Measurements from ENCODE around the gene ZNF398.

ZNF398 gene

GRCh38 chr7:149156898-149157297 lies 9.6 kb downstream of the ZNF398 start:
- H3K36me3 ChIP-seq, result peaks cover 52% of the 10 kb centered on the region
- no peak overlapping the region for H3K4me3 ChIP-seq (ENCODE audit: low read depth, low read length)
- no peaks in the 10 kb centered on the region for H3K4me1 ChIP-seq
- no peak for DNase-seq
- TF ChIP-seq, protein P1, sequence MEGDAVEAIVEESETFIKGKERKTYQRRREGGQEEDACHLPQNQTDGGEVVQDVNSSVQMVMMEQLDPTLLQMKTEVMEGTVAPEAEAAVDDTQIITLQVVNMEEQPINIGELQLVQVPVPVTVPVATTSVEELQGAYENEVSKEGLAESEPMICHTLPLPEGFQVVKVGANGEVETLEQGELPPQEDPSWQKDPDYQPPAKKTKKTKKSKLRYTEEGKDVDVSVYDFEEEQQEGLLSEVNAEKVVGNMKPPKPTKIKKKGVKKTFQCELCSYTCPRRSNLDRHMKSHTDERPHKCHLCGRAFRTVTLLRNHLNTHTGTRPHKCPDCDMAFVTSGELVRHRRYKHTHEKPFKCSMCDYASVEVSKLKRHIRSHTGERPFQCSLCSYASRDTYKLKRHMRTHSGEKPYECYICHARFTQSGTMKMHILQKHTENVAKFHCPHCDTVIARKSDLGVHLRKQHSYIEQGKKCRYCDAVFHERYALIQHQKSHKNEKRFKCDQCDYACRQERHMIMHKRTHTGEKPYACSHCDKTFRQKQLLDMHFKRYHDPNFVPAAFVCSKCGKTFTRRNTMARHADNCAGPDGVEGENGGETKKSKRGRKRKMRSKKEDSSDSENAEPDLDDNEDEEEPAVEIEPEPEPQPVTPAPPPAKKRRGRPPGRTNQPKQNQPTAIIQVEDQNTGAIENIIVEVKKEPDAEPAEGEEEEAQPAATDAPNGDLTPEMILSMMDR (IDR thresholded peaks at IDR 0.05; ENCODE audit: low read depth, low read length), result no peak
- no peaks in the 10 kb centered on the region for H3K27me3 ChIP-seq
- H3K9me3 ChIP-seq, result no peaks in the 10 kb centered on the region

DNA sequence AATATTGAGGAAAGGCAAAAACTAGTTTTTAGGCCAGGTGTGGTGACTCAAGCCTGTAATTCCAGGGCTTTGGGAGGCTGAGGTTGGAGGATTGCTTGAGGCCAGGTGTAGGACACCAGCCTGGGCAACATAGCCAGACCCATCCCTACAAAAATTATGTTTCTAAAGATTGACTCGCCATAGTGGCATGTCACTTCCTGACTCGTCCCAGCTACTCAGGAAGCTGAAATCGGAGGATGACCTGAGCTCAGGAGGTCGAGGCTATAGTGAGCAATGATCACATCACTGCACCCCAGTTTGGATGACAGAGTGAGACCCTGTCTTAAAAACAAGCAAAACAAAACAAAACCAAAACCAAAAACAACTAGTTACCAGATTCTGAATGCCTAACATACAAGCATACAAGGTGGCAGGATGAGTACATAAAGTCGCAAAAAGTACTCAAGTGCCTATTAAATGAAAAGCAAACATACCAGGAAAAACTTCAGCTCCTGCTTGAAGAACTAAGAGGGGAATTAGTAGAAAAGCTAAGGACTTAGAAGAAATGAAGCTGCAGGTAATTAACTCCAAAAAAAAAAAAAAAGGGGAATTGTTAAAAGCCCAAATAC lies 14.1 kb downstream of the ZNF398 start:
- no peak for DNase-seq
- Histone ChIP-seq H3K4me1 (no peaks in the 10 kb centered on the region), H3K9me3 (no peaks in the 10 kb centered on the region), H3K36me3 (peaks cover 59% of the 10 kb centered on the region), H3K4me3 (ENCODE audit: low read depth, low read length) (no peak overlapping the region), H3K27me3 (no peaks in the 10 kb centered on the region)
- TF ChIP-seq, protein P1 (IDR thresholded peaks at IDR 0.05; ENCODE audit: low read depth, low read length), result no peak

- no peak overlapping the region for H3K4me3 ChIP-seq (ENCODE audit: low read depth, low read length)
- H3K36me3 ChIP-seq, result peaks cover 72% of the 10 kb centered on the region
These were observed 18.9 kb downstream of the ZNF398 start for GRCh38 chr7:149166142-149166541.

DNA sequence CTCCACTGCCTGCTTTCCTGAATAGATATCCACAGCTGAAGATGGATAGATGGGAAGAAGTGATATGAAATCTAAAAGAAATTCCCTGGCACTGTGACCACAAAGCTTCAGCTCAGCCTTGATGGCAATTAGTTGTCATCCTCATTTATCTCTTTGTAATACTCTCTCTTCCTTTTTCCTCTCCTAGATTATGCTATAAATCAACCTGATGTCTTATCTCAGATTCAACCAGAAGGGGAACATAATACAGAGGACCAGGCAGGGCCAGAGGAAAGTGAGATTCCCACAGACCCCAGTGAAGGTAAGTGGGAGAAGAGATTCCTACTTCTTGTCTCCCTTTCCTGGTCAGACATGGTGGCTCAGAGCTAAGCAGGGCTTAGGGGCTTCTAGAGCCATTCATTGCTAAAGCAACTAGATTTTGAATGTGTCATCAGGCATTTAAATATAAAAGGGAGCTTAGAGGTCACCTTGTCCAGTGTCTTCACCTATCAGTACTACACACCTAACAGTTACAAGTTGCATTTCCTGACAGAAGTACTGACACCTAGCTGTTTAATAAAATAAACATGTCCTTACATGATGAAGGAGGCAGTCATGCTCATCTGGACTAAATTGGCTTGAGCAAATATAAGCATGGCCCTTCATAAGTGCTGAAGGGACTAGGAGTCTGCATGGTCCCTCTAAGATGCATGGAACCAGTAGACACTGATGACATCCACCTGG lies 19.5 kb downstream of the ZNF398 start:
- H3K27me3 ChIP-seq, result no peaks in the 10 kb centered on the region
- DNase-seq, result no peak
- no peaks in the 10 kb centered on the region for H3K9me3 ChIP-seq
- no peaks in the 10 kb centered on the region for H3K4me1 ChIP-seq
- no peak overlapping the region for H3K4me3 ChIP-seq (ENCODE audit: low read depth, low read length)
- peaks cover 74% of the 10 kb centered on the region for H3K36me3 ChIP-seq
- TF ChIP-seq, protein P1 (IDR thresholded peaks at IDR 0.05; ENCODE audit: low read depth, low read length), result no peak

More at GRCh38 chr7:149166142-149166541, 18.9 kb downstream of the ZNF398 start:
- TF ChIP-seq, protein P1 (IDR thresholded peaks at IDR 0.05; ENCODE audit: low read depth, low read length), result no peak
- Histone ChIP-seq H3K4me1 (no peaks in the 10 kb centered on the region), H3K27me3 (no peaks in the 10 kb centered on the region), H3K9me3 (no peaks in the 10 kb centered on the region)
- no peak for DNase-seq

- TF ChIP-seq, protein P1 (IDR thresholded peaks at IDR 0.05; ENCODE audit: low read depth, low read length), result no peak
- H3K36me3 ChIP-seq, result peaks cover 68% of the 10 kb centered on the region
- H3K4me3 ChIP-seq (ENCODE audit: low read depth, low read length), result no peak overlapping the region
- no peaks in the 10 kb centered on the region for H3K27me3 ChIP-seq
- peaks cover 7% of the 10 kb centered on the region for H3K4me1 ChIP-seq
- DNase-seq, result no peak
- no peaks in the 10 kb centered on the region for H3K9me3 ChIP-seq
These were observed 24.8 kb downstream of the ZNF398 start for GRCh38 chr7:149171892-149172533.

GRCh38 chr7:149172534-149172920 lies 25.3 kb downstream of the ZNF398 start:
- Histone ChIP-seq H3K4me3 (ENCODE audit: low read depth, low read length) (no peak overlapping the region), H3K9me3 (no peaks in the 10 kb centered on the region), H3K36me3 (peaks cover 70% of the 10 kb centered on the region), H3K27me3 (no peaks in the 10 kb centered on the region), H3K4me1 (peaks cover 7% of the 10 kb centered on the region)
- DNase-seq, result no peak
- TF ChIP-seq, protein P1 (IDR thresholded peaks at IDR 0.05; ENCODE audit: low read depth, low read length), result no peak
